Measurements from ENCODE around the gene LIN7C. TPM values are rescaled to one million over a fixed set of nuclear protein-coding genes. Genes with fewer than 3 reads are reported as not detected.

LIN7C gene
- total and polyA plus RNA-seq, 2 of the 8 experiments (the other 6 are each of a cell fraction or from before 2014, with no cell fraction given), result 10.5 to 42.7 TPM

DNA sequence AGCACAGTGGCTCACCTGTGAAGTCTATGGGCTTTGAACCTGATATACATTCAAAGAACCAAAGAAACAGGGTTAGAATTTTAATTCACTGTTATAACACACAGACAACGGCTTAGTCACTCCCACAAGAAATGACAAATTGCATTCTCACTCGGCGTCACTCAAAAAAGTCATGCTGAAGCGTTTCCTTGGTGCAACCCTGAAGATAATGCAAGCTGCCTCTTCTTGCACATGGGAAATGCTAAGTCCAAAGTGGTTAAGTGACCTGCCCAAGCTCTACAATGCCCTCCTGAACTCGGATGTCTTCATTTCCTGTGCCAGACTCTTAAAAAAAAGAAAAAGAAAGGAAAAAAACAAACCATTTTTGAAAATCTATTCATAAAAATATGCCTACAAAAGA is 44.0 kb downstream of the LIN7C start:
- Histone ChIP-seq H4K5ac (ENCODE audit: insufficient read length, low read depth, low read length) (no peak overlapping the region), H3K4me3 (ENCODE audit: extremely low read depth in 1 of 4, insufficient read depth in 2 of 4, low read depth in 3 of 4, low read length in 4 of 4) (no peak overlapping the region), H3K14ac (ENCODE audit: insufficient read length) (no peak overlapping the region), H3K23ac (ENCODE audit: insufficient read length) (no peak overlapping the region), H3K27ac (ENCODE audit: low read depth, low read length) (no peak overlapping the region), H3K9ac (replicated peaks in 1 of 4; ENCODE audit: extremely low read depth in 1 of 4, low read depth in 3 of 4, low read length in 3 of 4) (no peak overlapping the region), H3K9me3 (ENCODE audit: insufficient read depth in 2 of 2, low read depth in 1 of 2, low read length in 1 of 2) (no peaks in the 10 kb centered on the region), H4K8ac (ENCODE audit: extremely low read depth, insufficient read depth, low read length) (no peak overlapping the region), H2BK5ac (ENCODE audit: low read depth, low read length) (no peak overlapping the region), H2BK20ac (ENCODE audit: low read length) (no peak overlapping the region), H2BK15ac (ENCODE audit: low read length) (no peak overlapping the region), H3K79me1 (ENCODE audit: low read depth, low read length) (peaks cover 7% of the 10 kb centered on the region; the same call in 1 of the 2 replicates), H3K56ac (replicated peaks; ENCODE audit: insufficient read length, low read depth, low read length) (no peak overlapping the region), H2BK120ac (replicated peaks; ENCODE audit: low read depth, low read length) (no peak overlapping the region), H2AFZ (ENCODE audit: low read length) (no peak overlapping the region), H3K27me3 (replicated peaks in 1 of 4; ENCODE audit: control insufficient read depth in 3 of 4, extremely low read depth in 1 of 4, insufficient read depth in 3 of 4, low read length in 3 of 4) (no peaks in the 10 kb centered on the region), H2AK5ac (ENCODE audit: low read depth, low read length) (no peak overlapping the region), H3K4me2 (ENCODE audit: insufficient read depth in 1 of 2, low read depth in 2 of 2, low read length in 2 of 2) (no peak overlapping the region; a peak in 1 of 4 replicates), H3K36me3 (ENCODE audit: control insufficient read depth in 2 of 4, insufficient read depth in 4 of 4, low read length in 3 of 4) (0 out of 8 replicates have a peak, but pooled peaks cover 0 to 3% (median 0%) of the 10 kb centered on the region in 4 experiments), H3K4ac (replicated peaks; ENCODE audit: insufficient read length, low read depth, low read length) (no peak overlapping the region), H2BK12ac (ENCODE audit: low read depth, low read length) (no peak overlapping the region), H3K23me2 (ENCODE audit: low read depth, low read length) (no peaks in the 10 kb centered on the region), H3K4me1 (replicated peaks in 1 of 4; ENCODE audit: control insufficient read depth in 3 of 4, insufficient read depth in 4 of 4, low read length in 3 of 4) (peaks cover 0 to 24% (median 14%) of the 10 kb centered on the region in 4 experiments; a peak in 6 of 7 replicates), H3K18ac (ENCODE audit: extremely low read depth, low read length) (no peak overlapping the region), H4K91ac (replicated peaks; ENCODE audit: insufficient read length, low read length) (no peak overlapping the region), H4K20me1 (replicated peaks in 1 of 2; ENCODE audit: control insufficient read depth in 1 of 2, insufficient read depth in 2 of 2, low read length in 2 of 2) (peaks cover 2 to 7% of the 10 kb centered on the region in 2 experiments), H3K79me2 (ENCODE audit: control insufficient read depth in 1 of 2, insufficient read depth in 2 of 2, low read length in 2 of 2) (peaks cover 56 to 100% of the 10 kb centered on the region in 2 experiments)
- CTCF ChIA-PET (ENCODE audit: partially characterized antibody), result interaction anchor here (1.9 kb wide), 1 partner anchor 18 kb away, joined by 5 read pairs; no protein-coding TSS in a partner anchor
- DNase-seq (ENCODE audit: low read depth in 1 of 2, low spot score in 2 of 2) (no peak), FAIRE-seq (no peak)
- POLR2A ChIA-PET (ENCODE audit: partially characterized antibody), result no interaction called here
- 93% methylated on average over 5 of the region's 5 CpGs; no CpG with 5 or more reads in 1 of the 2 experiments for WGBS, 2 experiments (ENCODE audit: extremely low coverage in 1 of 2, insufficient coverage in 1 of 2, insufficient read length in 1 of 2, insufficient replicate concordance in 2 of 2, low coverage in 1 of 2, low lambda C conversion rate in 2 of 2, missing lambda C conversion rate in 1 of 2)
- TF ChIP-seq CBX5 (IDR thresholded peaks at IDR 0.05; ENCODE audit: low read depth, low read length), result no peak
- TF ChIP-seq EGR1 (IDR thresholded peaks at IDR 0.05; ENCODE audit: borderline replicate concordance, low read depth, low read length), result no peak
- TF ChIP-seq RBBP5 (IDR thresholded peaks at IDR 0.05; ENCODE audit: borderline replicate concordance, low read depth, low read length), result no peak
- TF ChIP-seq POU5F1 (IDR thresholded peaks at IDR 0.05; ENCODE audit: low read depth, low read length), result no peak
- TF ChIP-seq, protein P1, sequence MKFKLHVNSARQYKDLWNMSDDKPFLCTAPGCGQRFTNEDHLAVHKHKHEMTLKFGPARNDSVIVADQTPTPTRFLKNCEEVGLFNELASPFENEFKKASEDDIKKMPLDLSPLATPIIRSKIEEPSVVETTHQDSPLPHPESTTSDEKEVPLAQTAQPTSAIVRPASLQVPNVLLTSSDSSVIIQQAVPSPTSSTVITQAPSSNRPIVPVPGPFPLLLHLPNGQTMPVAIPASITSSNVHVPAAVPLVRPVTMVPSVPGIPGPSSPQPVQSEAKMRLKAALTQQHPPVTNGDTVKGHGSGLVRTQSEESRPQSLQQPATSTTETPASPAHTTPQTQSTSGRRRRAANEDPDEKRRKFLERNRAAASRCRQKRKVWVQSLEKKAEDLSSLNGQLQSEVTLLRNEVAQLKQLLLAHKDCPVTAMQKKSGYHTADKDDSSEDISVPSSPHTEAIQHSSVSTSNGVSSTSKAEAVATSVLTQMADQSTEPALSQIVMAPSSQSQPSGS (IDR thresholded peaks at IDR 0.05; ENCODE audit: low read length), result no peak
- no peak for TF ChIP-seq SIX5 (IDR thresholded peaks at IDR 0.05; ENCODE audit: low read depth, low read length)
- TF ChIP-seq EZH2 (IDR thresholded peaks at IDR 0.05; ENCODE audit: low read depth, low read length, severe bottlenecking), result no peak
- no peak for TF ChIP-seq POLR2A (IDR thresholded peaks at IDR 0.05; ENCODE audit: control extremely low read depth in 1 of 2, low read depth in 2 of 2, low read length in 2 of 2)
- no peak for TF ChIP-seq NRF1 (IDR thresholded peaks at IDR 0.05; ENCODE audit: low read depth, low read length)
- TF ChIP-seq, protein P2, sequence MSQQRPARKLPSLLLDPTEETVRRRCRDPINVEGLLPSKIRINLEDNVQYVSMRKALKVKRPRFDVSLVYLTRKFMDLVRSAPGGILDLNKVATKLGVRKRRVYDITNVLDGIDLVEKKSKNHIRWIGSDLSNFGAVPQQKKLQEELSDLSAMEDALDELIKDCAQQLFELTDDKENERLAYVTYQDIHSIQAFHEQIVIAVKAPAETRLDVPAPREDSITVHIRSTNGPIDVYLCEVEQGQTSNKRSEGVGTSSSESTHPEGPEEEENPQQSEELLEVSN (IDR thresholded peaks at IDR 0.05), result no peak
- no peak for TF ChIP-seq SP1 (IDR thresholded peaks at IDR 0.05; ENCODE audit: low read depth, low read length)
- TF ChIP-seq TCF12 (IDR thresholded peaks at IDR 0.05; ENCODE audit: low read depth, low read length), result no peak
- TF ChIP-seq TAF7 (optimal IDR thresholded peaks at IDR 0.05; ENCODE audit: borderline replicate concordance, low read depth, low read length), result no peak
